HFFc6 (cell line): ENCODE data around the gene SIM2. TPM values are rescaled to one million over a fixed set of nuclear protein-coding genes. Genes with fewer than 3 reads are reported as not detected.

Source experiments
- DNase-seq: peaks from one replicate; pipeline ENCODE4 v3.0.0-alpha.2; 2018
- H3K27ac Mint-ChIP-seq: 2 replicates; pipeline ENCODE4 v1.8.0; 2020; ENCODE audit warnings: mild to moderate bottlenecking, mixed read lengths
- H3K27me3 Mint-ChIP-seq: 2 replicates; pipeline ENCODE4 v1.8.0; 2021; ENCODE audit warnings: mild to moderate bottlenecking, moderate library complexity, mixed read lengths; ENCODE audit not compliant: insufficient read depth
- H3K36me3 Mint-ChIP-seq: 2 replicates; pipeline ENCODE4 v1.8.0; 2021; ENCODE audit warnings: low read depth, mixed read lengths
- H3K4me1 Mint-ChIP-seq: 2 replicates; pipeline ENCODE4 v1.8.0; 2020; ENCODE audit warnings: low read depth, mixed read lengths
- H3K4me3 Mint-ChIP-seq: 2 replicates; pipeline ENCODE4 v1.8.0; 2020; ENCODE audit warnings: mild to moderate bottlenecking, moderate library complexity, mixed read lengths
- H3K9me3 Mint-ChIP-seq: 2 replicates; pipeline ENCODE4 v1.8.0; 2020; ENCODE audit warnings: mild to moderate bottlenecking, mixed read lengths
- CTCF ChIP-seq: fragments of 200-600 bp; sonication (generic); IDR thresholded peaks from 2 replicates; pipeline ENCODE4 v1.5.0; 2021; ENCODE audit warnings: antibody characterized with exemption, mild to moderate bottlenecking
- total RNA-seq, 6 experiments: library from RNA; stranded (reverse); fragmentation: NEBNext Ultra II Directional; extraction: Animal tissue kit (Norgen Biotek cat#: 25700); gene quantifications; 2 replicates in 1 of 6; 3 replicates in 5 of 6; pipeline ENCODE4 v1.2.3, GENCODE V29; 2021

The SIM2 gene
- total RNA-seq, 6 experiments from 2014 or later, result not detected

GRCh38 chr21:36729310-36729970 lies 30.5 kb downstream of the SIM2 start:
- Mint-ChIP-seq H3K36me3 (no peaks in the 10 kb centered on the region), H3K4me3 (no peak overlapping the region), H3K9me3 (no peaks in the 10 kb centered on the region), H3K27ac (no peak overlapping the region), H3K4me1 (no peaks in the 10 kb centered on the region), H3K27me3 (peaks cover 44% of the 10 kb centered on the region)
- TF ChIP-seq CTCF, result no peak
- no peak for DNase-seq

GRCh38 chr21:36730291-36731281 lies 31.7 kb downstream of the SIM2 start:
- no peaks in the 10 kb centered on the region for H3K4me1 Mint-ChIP-seq
- DNase-seq, result no peak
- peaks cover 4% of the 10 kb centered on the region; the same call in 1 of the 2 replicates for H3K9me3 Mint-ChIP-seq
- peaks cover 43% of the 10 kb centered on the region for H3K27me3 Mint-ChIP-seq
- no peaks in the 10 kb centered on the region for H3K36me3 Mint-ChIP-seq
- no peak overlapping the region for H3K27ac Mint-ChIP-seq
- no peak overlapping the region for H3K4me3 Mint-ChIP-seq
- no peak for TF ChIP-seq CTCF

GRCh38 chr21:36732217-36732616 lies 33.3 kb downstream of the SIM2 start:
- Mint-ChIP-seq H3K27ac (no peak overlapping the region), H3K4me3 (no peak overlapping the region), H3K36me3 (no peaks in the 10 kb centered on the region), H3K27me3 (peaks cover 47% of the 10 kb centered on the region), H3K9me3 (peaks cover 4% of the 10 kb centered on the region; the same call in 1 of the 2 replicates), H3K4me1 (no peaks in the 10 kb centered on the region)
- no peak for TF ChIP-seq CTCF
- no peak for DNase-seq

GRCh38 chr21:36732761-36733160 lies 33.8 kb downstream of the SIM2 start:
- Mint-ChIP-seq H3K27me3 (peaks cover 46% of the 10 kb centered on the region), H3K9me3 (peaks cover 4% of the 10 kb centered on the region; the same call in 1 of the 2 replicates), H3K36me3 (no peaks in the 10 kb centered on the region), H3K4me3 (no peak overlapping the region), H3K4me1 (no peaks in the 10 kb centered on the region), H3K27ac (no peak overlapping the region)
- DNase-seq, result no peak
- TF ChIP-seq CTCF, result no peak

- TF ChIP-seq CTCF, result no peak
- DNase-seq, result no peak
Observed at GRCh38 chr21:36733857-36734256, 34.9 kb downstream of the SIM2 start.

More at GRCh38 chr21:36733857-36734256, 34.9 kb downstream of the SIM2 start:
- Mint-ChIP-seq H3K36me3 (no peaks in the 10 kb centered on the region), H3K4me3 (no peak overlapping the region), H3K4me1 (no peaks in the 10 kb centered on the region), H3K27ac (no peak overlapping the region), H3K27me3 (peaks cover 44% of the 10 kb centered on the region), H3K9me3 (peaks cover 4% of the 10 kb centered on the region; the same call in 1 of the 2 replicates)
